ENCODE results near the gene SPOCK1.

Gene SPOCK1

DNA sequence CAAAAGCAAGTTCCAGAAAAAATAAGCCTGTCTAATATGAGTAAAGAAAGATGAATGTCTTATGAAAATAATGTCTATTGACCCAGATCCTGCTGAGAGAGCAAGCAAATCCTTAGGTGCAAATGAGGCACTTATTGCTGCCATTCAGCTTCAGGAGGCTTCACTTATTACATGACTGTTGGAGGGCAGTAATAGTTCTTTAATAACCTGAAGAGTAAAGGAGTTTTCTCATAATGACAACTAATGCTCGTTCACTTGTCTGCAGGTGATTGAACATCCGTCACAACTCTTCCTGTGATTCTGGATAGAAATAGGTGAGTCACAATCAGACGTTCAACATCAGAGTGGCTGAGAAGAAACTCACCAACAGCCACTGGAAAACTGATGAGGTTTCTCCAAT, 58.3 kb downstream of the SPOCK1 start:
- DNase-seq: no peak

DNA sequence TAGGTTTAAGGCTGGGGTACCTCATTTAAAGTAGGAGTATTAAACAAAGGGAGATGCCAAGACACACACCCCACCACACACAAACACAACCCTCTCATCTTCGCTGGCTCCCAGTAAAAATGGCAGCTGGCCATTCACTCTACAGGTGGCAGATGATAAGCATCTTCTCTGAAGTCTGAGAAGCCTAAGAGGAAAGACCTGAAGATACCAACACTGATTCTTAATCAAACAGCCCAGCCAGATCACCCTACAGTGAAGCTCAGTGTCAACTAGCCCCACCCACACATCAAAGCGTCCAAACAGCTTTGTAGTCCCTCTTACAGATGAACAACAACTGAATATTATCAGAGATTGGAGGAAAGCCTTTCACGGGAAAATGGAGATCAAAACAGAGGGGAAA, 59.5 kb downstream of the SPOCK1 start:
- no peak for DNase-seq

DNA sequence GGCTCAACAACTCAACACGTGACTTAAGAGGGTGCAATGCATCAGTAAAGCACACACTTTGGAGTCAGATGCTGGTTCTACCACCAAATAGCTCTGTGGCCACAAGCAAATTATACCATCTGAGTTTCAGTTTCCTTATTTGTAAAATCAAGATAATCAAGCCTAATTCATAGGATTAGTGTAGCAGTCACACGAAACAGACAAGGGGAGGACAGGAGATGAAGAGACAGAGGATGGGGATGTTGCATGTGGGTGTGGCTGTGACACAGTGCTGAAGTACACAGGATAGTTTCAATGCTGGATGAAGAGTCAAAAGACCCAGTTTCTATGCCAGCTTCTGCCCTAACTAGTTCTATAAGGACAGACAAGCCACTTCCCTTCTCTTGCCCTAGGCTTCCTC, 60.2 kb downstream of the SPOCK1 start:
- DNase-seq: no peak

DNA sequence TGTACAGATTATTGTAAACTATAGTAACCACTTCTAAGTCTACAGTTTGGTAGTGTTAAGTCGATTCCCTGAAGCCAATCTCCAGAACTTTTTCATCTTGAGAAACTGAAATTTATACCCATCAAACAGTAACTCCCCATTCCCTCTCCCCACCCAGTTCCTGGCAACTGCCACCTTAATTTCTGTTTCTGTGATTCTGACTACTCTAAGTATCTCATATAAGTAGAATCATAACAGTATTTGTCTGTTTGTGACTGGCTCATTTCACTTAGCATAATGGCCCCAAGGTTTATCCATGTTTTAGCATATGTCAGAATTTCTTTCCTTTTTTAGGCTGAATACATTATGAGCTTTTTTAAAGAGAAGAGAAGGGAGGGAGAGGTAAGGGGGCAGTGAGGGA, 61.4 kb downstream of the SPOCK1 start:
- no peak for DNase-seq

DNA sequence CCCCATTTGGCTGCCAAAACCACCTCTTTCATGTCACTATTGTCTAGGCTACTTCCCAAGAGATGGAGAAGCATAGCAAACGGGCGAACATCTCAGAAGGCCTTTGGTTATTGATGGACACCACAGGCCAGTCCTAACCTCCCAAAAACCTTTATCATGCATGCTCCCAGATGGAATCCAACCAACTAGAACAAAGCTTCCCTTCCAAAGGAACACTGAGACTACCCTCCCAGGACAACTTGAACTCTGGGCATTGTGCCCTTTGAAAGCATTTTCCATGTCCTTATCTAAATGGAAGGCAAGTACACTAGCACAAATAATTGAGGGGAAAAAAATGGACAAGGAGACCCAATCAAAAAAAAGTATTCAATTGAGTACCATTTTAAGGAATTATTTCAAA, 65.6 kb downstream of the SPOCK1 start:
- DNase-seq: no peak

DNA sequence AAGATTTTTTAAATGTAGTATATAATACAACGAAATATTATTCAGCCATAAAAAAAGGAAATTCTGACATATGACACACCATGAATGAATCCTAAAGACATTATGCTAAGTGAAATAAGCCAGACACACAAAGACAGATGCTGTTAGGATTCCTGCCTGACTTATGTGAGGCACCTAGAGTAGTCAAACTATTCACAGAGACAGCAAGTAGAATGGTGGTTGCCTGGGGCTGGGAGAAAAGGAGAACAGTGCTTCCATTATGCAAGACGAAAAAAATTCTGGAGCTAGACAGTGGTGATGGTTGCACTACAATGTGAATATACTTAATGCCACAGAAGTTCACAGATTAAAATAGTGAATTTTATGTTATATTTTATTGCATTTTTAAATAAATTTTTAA, 66.8 kb downstream of the SPOCK1 start:
- no peak for DNase-seq

DNA sequence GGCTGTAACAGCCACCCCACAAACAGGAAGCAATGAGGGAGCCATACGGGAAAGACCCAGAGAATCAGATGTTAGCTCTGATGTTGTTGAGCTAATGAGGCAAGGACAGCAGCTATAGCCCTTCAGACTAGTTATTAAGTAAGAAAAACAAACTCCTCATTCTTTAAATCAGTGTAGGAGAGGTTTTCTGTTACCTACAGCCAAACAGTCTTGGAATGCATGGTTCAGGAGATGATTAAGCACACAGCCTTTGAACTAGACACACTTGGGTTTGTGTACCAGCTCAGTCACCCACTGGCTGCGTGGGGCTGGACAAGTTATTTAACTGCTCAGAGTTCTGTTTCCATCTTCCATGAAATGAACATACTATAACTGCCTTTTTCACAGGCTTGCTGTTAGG, 68.1 kb downstream of the SPOCK1 start:
- DNase-seq: no peak

DNA sequence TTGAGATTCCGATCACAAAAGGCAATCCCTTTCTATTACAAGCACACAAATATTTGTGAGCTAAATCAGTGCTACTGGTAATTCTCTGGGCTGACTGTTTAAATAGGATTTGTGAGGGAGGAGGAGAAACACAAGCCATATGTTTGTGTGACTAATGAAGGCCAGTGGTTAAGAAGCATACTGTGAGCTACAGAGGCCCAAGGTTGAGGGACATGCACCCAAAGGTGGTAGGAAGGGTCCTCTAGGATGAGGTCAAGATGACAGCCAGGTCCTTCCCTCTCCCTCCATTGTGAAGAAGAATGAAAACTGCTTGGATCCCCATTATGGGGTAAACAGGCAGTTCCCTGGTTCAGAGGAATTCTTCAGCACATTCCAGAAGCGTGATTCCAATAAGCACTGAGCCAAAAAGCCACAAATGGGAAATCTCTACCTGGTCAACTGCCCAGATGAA, 83.9 kb downstream of the SPOCK1 start:
- DNase-seq: no peak

DNA sequence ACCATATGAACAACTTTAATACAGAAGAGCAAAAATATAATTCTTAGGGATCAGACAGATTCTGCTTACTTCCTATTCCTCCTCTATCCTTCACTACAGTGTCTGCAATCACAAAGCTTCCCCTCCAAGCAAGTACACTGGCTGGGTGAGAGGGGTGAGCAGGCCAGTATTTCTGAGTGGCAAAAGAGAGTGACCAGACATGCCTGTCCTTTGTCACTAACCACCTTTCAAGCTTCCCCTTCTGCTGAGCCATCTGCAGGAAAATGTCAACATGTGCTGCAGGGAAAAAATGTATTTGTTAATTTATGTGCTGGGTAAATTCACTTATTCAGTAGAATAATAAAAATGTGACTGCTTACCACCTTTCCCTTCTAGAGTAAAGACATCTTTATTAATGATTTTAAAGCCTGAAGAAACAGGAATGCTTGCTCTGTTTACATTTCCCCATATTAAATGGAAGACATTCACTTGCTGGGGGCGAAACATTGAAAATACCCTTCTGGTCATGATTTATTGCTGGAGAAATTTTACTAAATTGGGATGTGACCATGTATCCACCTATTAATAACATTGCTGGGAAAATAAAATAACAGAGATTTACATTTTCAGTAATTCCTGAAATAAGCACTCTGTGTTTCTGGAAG, 84.9 kb downstream of the SPOCK1 start:
- no peak for DNase-seq

DNA sequence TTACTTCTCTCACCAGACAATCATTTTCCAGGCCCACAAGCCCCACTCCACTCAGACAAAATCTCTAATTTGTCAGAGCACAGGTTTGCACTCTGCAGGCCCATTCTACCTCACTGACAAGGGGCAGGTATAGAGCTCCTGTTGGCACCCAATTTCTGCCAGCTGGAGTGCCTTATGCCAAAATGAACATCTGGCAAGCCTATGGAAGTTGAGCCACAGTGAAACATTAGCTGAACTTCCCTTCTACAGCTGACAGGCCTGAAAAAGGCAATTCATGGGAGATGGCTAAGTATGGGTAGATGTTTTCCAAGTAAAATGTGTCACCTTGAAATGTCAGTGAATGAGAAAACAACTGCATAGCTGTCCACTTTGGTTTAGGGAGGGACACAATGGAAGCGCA, 87.0 kb downstream of the SPOCK1 start:
- DNase-seq: no peak

DNA sequence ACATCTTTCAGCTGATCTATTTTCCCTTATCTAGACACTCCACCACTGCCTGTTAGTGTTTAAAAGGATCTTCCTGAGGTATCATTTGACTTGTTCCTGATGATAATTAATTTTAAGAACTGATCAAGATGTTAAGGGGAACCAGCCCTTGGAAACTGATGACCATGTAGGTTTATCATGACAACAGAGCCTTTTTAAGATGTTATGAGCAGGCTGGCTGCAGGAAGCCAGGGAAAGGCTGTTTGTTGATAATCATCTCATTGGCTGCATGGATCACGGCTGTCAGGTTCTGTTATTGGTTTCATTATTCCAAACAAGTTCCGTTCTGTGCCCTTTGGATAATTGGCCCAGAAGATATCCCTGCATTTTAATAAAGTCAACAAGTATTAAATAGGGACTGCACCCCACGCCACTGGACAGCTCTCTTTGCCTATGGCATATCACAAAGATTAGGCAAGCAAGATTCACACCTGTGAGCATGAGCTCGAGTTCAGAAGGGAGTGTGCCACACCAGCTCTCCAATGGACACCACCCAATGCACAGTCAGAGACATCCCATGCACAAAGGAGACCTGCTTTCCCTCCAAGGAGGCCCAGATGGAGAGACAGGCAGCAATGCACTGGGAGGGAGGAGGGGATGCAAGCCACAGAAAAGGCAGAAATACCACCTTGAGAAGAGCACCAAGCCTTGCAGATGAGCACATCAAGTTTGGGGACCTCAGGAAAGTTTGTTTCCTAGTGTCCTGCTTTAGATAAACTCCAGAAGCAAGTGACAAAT, 88.7 kb downstream of the SPOCK1 start:
- DNase-seq: no peak

DNA sequence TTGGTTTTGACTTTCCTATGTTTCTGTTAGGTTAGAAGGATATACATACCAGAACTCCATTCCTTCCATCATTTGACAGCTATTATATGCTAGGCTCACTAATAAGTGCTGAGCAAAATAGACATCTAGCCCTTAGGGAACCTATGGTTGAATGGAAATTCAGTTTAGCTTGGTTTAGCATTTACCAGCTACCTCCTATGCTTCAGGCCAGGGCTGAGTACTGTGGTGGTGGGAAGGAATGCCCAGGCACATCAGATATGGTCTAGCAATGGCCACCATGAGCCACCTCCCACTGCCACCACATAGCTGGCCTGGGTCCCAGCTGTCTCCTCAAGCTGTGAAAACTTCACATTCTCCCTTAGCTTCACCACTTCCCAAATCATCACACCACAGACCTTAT, 89.4 kb downstream of the SPOCK1 start:
- DNase-seq: no peak

DNA sequence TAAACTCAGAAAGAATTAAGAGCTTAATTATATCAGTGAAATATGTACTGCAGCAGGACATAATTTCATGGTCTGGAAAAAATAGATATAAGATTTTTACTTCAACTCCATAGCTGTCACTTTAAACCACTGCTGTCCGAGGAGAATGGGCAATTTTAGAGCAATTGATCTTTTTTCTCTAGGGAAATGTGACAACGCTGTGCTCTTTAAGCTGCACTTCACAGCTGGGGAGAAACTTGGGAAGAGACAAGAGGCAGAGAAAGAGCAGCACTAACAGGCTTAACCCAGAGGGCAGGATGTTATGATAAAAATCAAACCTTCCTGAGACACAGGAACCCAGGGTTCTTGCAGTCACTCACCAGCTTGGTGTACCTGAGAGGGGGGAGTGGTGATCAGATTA, 92.0 kb downstream of the SPOCK1 start:
- no peak for DNase-seq

DNA sequence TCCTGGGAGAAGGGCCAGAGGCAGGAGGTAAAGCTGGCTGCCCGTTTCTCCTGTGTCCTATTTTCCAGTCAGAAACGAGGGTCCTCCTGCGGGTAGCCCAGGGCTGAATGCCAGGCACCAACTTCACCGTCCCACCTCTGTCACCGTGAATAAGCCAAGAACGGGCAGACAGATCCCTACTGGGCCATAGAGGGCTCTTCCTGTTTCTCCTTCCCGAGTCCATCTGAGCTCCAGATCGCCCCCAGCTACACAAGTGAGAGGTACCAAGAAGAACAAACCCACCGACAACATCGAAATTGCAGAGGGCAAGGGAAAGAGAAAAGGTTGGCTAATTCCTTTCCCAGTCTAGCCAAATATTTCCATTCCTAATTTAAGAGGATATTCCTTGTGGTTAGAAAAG, 93.7 kb downstream of the SPOCK1 start:
- DNase-seq: no peak

DNA sequence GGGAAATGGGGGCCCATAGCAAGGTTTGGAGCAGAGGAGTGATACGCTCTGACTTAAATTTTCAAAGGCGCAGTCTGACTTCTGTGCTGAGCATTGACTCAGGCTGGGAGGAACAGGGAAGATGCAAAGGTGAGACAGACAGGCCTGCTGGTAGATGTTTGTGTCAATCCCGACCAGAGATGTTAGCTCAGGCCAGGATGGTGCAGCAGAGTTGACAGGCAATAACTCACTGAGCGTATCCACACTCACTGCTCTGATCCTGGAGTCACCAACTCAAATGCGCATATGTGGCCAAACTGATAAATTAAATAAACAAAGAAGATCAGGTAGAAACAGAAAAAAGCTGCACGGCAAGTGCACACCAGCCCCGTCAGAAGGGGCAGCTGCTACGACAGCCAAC, 95.3 kb downstream of the SPOCK1 start:
- DNase-seq: no peak

DNA sequence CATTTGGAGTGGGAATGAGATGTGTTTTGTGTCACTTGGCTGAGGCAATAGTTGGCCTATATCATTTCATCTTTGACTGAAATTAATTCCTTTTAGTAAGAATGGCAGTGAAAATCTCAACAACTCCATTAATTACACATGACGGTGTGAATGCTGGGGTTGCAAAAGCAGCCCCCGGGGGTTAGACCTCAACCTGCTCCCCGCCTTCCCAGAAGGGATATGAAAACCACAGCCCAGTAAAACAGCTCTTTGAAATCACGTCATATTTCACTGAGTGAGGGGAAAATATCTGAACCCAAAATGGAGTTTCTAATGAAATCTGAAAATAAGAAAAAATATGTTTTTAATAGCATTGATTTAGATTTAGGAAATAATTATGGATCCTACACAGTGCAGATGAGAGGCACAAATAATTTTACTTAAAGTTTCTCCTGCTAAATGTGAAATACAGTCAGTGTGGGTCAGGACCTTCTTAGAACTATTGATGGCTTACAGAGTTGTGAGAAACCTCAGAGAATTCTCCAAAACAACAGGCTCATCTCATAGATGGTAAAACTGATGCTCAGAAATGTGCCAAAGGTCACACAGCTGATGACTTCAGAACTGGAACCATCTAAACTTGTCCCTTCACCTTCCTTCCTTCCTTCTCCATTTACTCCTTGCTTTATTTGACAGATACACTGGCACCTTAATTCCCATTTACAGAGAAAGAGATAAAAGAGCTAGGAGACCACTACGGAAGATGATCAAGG, 96.5 kb downstream of the SPOCK1 start:
- no peak for DNase-seq

DNA sequence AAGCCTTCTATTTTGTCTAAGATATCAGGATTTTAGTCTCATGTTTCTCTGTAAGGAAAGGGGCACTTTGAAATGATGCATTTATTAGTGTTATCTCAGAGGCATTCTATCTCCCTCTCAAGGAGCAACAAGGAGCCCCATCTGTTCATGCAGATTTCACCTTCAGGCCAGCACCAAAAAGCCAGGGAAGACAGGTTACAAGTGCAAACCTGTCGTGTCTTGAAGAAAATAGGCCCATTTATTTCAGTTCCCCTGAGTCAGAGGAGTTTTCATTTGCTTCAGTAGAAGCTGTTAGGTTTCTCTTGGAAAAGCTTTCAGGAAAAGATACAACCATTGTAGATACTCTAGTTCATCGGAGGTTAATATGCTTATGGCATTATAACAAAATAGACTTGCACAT, 97.2 kb downstream of the SPOCK1 start:
- DNase-seq: no peak

DNA sequence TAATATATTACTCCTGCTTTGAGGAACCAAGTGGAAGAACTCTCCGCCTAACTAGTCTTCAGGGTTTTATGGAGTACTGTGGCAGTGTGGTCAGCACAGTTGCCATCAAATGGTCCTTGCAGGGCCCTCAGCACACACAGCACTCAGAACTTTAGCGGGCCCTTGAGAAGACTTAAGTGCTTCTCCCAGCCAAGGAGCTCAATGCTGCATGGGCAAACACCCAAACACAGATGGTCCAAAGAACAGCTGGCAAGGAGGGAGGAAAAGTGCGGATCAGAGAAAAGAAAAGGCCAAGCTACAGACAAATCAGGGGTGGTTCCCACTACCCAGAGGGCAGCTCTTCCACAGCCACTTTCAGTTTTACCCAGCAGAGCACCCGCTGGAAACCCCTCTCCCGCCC, 98.6 kb downstream of the SPOCK1 start:
- no peak for DNase-seq

DNA sequence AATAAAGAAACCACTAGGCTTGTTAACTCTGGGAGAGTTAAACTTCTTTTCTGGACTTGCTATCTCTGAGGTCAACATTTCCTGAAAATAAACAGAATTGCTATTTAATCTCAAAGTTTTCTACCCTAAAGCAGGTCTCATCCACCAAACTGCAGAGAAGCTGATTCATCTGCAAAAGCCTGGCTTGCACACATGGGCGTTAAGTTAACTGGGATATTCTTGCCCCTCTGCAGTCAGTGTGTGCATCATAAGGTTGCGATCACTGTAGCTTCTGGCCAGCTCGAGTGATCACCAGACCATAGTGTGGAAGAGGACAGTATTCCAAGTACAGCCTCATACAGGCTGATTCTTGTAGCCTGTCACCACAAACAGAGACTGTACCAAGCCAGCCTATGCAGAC, 99.2 kb downstream of the SPOCK1 start:
- no peak for DNase-seq

DNA sequence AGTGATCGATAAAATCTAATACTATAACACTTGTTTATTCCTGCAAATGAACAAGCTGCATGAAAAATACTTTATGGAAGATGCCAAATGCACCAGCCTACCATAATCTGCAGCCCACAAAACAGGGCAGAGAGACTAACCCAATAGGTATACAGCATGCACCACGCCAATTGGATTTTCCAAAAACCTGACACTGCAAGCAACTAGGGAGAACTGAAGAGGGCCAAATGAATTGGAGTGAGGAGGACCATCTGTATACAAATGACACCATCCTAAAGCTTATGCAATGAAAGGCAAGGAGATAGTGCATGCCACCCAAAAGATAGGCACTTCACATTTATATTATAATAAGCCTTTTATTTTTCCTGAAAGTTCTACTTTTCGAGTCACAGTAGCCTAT, 100.4 kb downstream of the SPOCK1 start:
- no peak for DNase-seq

DNA sequence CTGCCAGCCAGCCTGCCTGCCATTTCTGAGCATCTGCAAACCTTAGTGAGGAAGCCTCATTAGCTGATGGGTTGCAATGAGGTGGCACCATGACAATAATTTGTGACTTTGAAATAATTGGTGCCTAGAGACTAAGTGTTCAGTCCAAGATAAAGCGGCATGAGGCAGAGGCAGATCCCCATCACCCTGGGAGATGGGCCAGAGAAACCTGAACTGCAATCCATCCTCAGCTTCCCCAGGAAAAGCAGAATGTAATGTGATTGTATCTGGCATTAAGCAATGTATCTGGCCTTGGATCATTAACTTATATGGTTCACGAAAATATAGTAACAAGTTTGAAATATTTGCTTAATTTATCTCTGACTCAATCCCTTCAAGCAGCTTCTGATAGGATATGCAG, 101.0 kb downstream of the SPOCK1 start:
- DNase-seq: no peak

DNA sequence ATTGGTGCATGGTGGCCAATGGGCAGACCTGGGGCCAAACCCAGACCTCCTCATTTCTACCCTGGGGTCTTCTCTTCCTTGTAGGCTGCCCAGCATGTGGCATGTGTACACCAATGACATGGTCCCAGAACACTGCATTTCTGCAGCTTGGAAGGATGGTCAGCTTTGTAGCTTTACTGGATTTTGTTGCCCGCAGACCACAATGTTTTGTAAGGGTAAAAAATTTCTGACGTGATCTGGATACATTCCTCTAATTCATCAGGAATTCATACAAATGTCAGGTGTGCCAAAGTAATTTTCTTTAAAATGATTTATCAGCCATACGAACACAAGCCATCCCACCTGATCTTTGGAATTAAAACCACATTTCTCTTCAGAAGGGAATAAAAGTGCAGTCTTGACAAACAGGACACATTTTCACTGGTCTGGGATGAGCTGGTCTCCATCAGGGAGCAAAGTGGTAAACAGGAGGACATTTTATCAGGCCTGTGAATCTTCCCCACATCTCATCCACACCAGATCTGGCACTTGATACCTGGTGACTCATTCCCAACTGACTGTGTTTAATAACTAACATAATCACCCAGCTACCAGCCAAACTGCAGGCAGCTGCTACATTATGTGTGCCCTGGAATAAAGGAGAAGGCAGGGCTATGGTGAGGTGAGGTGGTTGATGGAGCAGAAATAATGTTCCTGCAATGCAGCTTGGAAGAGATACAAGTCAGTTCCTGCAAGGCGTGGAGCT, 103.9 kb downstream of the SPOCK1 start:
- DNase-seq: no peak

DNA sequence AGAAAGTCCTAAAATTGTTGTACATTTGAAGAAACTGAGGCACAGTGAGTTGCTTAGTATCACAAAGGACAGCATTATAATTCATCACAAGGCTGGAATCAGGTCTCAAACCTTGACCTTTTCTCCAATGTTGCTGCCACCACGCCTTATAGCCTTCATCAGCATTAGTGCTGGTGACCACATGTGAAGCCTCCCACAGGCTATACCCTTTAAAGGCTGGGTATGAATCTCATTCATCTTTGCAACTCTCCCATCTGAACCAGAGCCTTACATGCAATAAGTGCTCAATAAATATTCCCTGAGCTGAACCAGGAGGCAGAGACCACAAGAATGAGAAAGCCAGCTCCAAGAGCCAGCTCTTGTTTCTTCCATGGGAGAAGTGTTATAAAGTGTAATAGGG, 104.7 kb downstream of the SPOCK1 start:
- DNase-seq: no peak
